HG03039 (cell line): ENCODE results near the gene ULBP1.
"Not testable (repeated sequence)": the region's sequence is repeated elsewhere in the genome, so short reads cannot be mapped to it uniquely, and the experiment has no call there.

ENCODE experiments used
- ATAC-seq: cut with Tn5 transposase; IDR thresholded peaks from one replicate; pipeline ENCODE4 v1.9.1; 2021; ENCODE audit warnings: mild to moderate bottlenecking, moderate library complexity; ENCODE audit not compliant: unreplicated experiment

ULBP1 gene

DNA sequence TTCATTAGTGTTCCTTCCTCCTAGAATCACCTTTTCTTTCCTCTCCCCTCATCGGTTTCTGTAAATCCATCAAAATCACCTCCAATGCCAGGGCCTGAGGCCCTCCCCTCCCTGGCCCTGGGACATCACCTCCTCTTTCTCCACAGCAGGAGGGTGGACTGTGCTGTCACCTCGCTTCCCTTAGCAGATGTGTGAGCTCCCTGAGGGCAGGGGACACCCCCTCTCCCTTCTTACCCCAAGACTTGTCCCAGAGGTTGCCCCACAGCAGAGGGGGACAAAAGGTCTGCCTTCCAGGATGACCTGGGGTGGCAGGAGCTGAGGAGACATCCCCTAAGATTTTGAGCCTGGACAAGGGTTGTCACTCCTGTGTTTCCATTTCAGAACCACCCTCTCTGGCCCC, 5.9 kb downstream of the ULBP1 start:
- no peak for ATAC-seq

DNA sequence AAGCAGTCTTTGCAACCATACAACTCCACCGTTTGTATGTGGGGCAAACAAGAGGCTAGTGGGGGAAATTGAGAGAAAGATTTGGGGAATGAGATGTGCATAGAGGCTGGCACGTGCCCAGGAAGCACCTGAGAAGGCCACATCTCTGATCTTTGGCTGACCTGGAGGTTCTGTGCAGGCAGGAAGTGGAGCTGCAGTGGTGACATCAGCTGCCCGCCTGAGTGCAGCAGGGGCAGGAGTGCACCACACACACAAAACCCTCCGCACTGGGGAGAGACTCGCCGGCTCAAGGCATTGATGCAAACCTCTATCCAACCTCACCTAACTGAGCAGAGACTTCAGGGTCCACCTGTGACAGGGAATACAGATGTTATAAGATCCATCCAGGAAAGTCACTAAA, 10.7 kb downstream of the ULBP1 start:
- not testable (repeated sequence) for ATAC-seq

DNA sequence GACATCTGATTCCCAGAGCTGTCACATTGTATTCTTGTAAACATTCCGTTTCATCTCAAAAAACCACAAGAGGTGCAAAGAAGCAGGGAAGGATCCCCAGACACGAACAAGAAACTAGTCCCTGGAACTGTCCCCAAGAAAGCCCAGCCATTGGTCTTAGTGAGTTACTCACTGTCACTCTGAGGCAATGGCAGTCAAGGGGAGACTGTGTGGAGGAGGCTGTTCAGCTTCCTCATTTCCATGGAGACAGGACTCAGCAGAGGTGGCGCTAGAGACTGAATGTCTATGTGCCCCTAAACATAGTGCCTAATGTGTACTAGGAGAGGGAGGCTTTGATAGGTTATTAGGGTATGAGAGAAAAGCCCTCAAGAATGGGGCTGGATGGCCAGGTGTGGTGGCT, 11.1 kb downstream of the ULBP1 start:
- ATAC-seq = no peak

GRCh38 chr6:149975400-149975799, 11.7 kb downstream of the ULBP1 start:
- ATAC-seq = no peak

DNA sequence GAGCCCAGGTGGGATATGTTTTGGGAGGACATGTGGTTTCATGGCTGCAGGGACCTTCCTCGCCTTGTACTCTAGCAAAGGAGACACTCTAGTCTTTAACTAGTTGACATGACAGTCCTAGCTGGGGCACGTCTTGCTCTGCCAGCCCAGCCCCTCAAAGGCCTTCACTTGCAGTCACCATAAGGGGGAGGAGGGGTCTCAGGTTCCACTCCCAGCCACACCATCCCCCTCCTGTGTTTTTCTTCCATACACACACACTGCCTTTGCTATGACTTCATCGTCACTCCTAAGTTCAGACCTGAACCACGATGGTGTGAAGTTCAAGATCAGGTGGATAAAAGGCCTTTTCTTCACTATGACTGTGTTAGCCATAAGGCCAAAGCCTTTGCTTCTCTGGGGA, 13.5 kb downstream of the ULBP1 start:
- ATAC-seq = no peak

DNA sequence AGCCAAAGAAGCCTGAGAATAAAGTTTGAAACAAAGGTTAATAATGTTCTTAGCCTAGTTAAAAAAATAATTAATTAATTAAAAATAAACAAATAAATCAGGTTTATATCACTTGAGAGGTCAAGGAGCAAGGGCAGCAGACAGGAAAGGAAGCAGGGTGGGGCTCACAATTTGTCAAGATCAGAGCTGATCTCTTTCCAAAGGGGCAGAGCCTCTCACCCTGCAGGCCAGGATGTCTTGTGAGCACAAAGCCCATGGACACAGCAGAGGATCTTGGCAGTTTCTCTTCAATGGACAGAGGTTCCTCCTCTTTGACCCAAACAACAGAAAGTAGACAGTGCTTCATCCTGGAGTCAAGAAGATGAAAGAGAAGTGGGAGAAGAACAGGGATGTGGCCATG, 14.9 kb downstream of the ULBP1 start:
- no peak for ATAC-seq

DNA sequence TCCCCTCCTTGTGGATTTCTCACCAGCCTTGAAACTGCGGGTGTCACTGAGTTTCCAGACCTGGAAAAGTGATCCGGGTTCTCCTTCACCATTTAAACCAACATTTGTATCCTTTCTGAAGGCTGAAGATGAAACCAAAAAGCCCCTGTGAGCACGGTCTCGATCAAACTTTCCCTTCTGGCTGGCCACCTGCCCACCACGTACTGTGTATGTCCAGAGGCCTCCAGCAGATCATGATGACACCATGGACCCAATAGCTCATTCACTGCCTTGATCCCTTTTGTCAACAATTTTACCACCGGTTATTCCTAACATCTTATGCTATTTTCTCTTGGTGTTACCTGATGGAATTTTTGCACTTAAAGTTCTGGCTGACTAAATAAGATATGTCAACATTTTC, 15.6 kb downstream of the ULBP1 start:
- no peak for ATAC-seq

GRCh38 chr6:149983145-149983544, 19.4 kb downstream of the ULBP1 start:
- ATAC-seq = no peak

DNA sequence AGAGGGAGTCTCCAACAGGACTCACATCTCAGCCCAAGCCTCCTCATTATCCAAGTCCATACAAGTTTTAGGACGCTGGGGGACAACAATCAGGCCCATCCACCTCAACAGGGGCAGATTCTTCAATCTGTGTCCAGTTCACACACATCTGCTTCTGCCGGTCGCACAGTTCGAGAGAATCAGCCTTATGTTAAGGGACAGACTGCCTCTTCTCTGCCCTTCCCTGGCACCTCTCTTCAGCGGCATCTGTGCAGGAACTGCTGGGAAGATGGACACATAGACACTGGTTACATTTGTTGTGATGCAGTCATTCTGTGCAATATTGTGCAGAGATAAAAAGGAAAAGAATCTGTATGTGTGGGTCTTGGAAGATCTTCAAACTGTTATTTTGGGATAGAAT, 21.0 kb downstream of the ULBP1 start:
- ATAC-seq = no peak

GRCh38 chr6:149985481-149985937, 21.8 kb downstream of the ULBP1 start:
- no peak for ATAC-seq

DNA sequence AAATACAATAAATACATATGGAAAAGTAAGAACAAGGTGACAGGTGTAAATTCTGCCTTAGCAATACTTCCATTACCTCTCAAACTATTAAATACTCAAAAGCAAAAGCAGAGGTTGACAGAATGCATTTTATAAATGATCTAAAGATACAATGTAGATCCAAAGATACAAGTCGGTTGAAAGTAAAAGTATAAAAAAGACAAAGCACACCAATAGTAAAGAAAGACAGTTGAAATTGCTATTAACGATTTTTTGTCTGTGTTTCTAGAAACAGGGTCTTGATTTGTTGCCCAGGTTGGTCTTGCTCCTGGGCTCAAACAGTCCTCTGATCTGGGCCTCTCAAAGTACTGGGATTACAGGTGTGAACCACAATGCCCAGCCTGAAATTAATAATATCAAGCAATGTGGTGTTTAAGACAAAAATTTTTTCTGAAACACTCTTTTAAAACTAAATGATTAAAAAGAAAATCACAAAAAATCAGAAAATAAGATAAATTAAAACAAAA, 23.9 kb downstream of the ULBP1 start:
- no peak for ATAC-seq

GRCh38 chr6:149988550-149989346, 25.0 kb downstream of the ULBP1 start:
- no peak for ATAC-seq

GRCh38 chr6:149990212-149990660, 26.5 kb downstream of the ULBP1 start:
- no peak for ATAC-seq

DNA sequence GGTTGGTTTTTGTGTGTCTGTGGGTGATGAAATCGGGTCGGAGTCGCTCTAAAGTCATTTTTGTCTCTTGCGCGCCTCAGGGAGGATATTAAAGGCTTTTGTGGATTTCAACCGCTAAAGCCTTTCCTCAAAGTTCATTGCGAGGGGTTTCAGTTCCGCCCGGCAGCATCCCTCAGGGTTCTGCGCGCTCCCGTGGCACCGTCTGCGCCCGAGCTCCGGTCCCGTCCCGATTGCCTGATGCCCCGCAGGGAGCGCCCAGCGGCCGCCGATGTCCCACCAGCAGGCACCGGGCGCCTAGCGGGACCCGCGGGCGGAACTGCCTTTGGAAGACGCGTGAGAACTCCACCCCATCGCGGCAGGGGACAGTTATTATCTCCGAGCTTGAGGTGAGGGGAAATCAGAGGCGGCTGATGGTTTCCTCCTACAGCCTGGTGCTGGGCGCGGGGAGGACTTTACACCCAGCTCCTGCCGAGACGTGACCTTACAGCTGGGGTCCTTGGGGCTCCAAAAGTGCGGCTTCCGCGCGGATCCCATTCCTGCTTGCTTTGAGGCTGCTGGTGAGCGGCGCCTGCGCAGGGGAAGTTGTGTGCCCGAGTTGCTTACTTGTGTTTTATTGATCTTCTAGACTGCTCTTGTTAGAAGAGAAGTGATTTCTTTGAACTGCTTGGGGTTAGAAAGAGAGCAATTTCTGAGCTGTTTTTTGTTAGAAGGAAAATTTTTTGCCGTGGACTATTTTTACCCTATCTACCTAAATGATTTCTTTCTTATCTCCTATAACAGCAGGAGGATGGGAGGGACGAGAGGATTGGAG, 27.1 kb downstream of the ULBP1 start:
- no peak for ATAC-seq

DNA sequence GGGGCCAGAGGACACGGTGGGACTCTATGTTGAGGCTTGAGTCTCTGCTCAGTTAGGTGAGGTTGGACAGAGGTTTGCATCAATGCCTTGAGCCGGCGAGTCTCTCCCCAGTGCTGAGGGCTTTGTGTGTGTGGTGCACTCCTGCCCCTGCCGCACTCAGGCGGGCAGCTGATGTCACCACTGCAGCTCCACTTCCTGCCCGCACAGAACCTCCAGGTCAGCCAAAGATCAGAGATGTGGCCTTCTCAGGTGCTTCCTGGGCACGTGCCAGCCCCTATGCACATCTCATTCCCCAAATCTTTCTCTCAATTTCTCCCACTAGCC, 27.7 kb downstream of the ULBP1 start:
- ATAC-seq = not testable (repeated sequence)

- no peak for ATAC-seq
These were observed 28.1 kb downstream of the ULBP1 start for GRCh38 chr6:149991838-149992237.

- no peak for ATAC-seq
These were observed 31.6 kb downstream of the ULBP1 start for GRCh38 chr6:149995235-149995750.

GRCh38 chr6:149995971-149996370, 32.2 kb downstream of the ULBP1 start:
- ATAC-seq = no peak

- no peak for ATAC-seq
These were observed 35.9 kb downstream of the ULBP1 start for GRCh38 chr6:149999636-150000035.

GRCh38 chr6:150001295-150002008, 37.7 kb downstream of the ULBP1 start:
- peak; percentile 46 for ATAC-seq

DNA sequence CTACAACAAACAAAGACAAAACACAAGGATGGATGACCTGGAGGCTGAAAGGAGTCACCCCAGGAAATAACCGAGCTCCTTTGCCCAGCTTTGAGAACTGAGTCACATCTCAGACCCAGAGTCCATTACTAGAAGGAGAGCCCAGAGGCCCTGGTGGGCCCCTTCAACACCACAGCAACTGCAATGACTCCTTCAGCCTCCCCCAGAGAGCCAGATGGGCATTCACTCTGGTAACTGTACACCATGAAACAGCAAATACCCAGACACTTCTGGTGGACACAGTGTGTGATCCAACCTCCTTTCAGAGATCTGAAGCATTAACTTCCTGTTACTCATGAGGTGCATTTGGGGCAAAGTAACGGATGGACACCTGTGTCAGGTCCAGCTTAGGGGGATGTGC, 39.0 kb downstream of the ULBP1 start:
- no peak for ATAC-seq
